SU-DHL-6 (cell line): ENCODE data around the gene MDFIC.

ENCODE experiments used
- H2AFZ ChIP-seq: fragments of 200-600 bp; sonication (generic); 2 replicates; pipeline ENCODE4 v1.6.1; 2014; ENCODE audit warnings: low read depth, mild to moderate bottlenecking, moderate library complexity, mixed read lengths, antibody characterized with exemption, low read length; ENCODE audit not compliant: severe bottlenecking
- H3F3A ChIP-seq: fragments of 200-600 bp; shearing (Covaris generic); 2 replicates; pipeline ENCODE4 v1.6.0; 2016; ENCODE audit warnings: antibody characterized with exemption, mild to moderate bottlenecking; ENCODE audit not compliant: insufficient read depth
- H3K27ac ChIP-seq: fragments of 200-600 bp; sonication (generic); 2 replicates; pipeline ENCODE4 v1.5.1; 2016; ENCODE audit warnings: low read depth, mild to moderate bottlenecking, low read length, moderate library complexity, mixed read lengths
- H3K27me3 ChIP-seq: fragments of 200-600 bp; sonication (generic), shearing (Covaris generic); 2 replicates; pipeline ENCODE4 v1.6.0; 2014; ENCODE audit warnings: mild to moderate bottlenecking, low read length
- H3K36me3 ChIP-seq: fragments of 200-600 bp; sonication (generic); 2 replicates; pipeline ENCODE4 v1.6.1; 2014; ENCODE audit warnings: mild to moderate bottlenecking, low read length, mixed read lengths
- H3K4me2 ChIP-seq: fragments of 300-600, 200-600 bp; shearing (Covaris generic), sonication (generic); 2 replicates; pipeline ENCODE4 v1.6.0; 2014; ENCODE audit warnings: low read length, low read depth, mild to moderate bottlenecking; ENCODE audit not compliant: poor library complexity, severe bottlenecking
- H3K4me3 ChIP-seq: fragments of 200-600 bp; sonication (generic); 2 replicates; pipeline ENCODE4 v1.5.1; 2014; ENCODE audit warnings: antibody characterized with exemption, low read length, mild to moderate bottlenecking, mixed read lengths; ENCODE audit not compliant: insufficient read depth, poor library complexity, severe bottlenecking
- H3K79me2 ChIP-seq: fragments of 200-600 bp; sonication (generic); 2 replicates; pipeline ENCODE4 v1.6.1; 2014; ENCODE audit warnings: mild to moderate bottlenecking, low read length, moderate library complexity; ENCODE audit not compliant: insufficient read depth
- H3K9ac ChIP-seq: fragments of 200-600 bp; sonication (generic); 2 replicates; pipeline ENCODE4 v1.7.0; 2014; ENCODE audit warnings: mild to moderate bottlenecking, low read length
- H3K9me2 ChIP-seq: fragments of 200-600 bp; sonication (generic); replicated peaks from 2 replicates; pipeline ENCODE4 v1.6.1; 2014; ENCODE audit warnings: low read length; ENCODE audit not compliant: insufficient read depth
- H3K9me3 ChIP-seq: fragments of 200-600 bp; sonication (generic); 2 replicates; pipeline ENCODE4 v1.6.1; 2014; ENCODE audit warnings: low read length, mixed read lengths; ENCODE audit not compliant: insufficient read depth
- H4K20me1 ChIP-seq: fragments of 200-600 bp; sonication (generic); 2 replicates; pipeline ENCODE4 v1.6.1; 2014; ENCODE audit warnings: low read depth, mild to moderate bottlenecking, antibody characterized with exemption, low read length, moderate library complexity, mixed read lengths
- EZH2phosphoT487 ChIP-seq: fragments of 200-600 bp; sonication (generic), shearing (Covaris generic); conservative IDR thresholded peaks from 2 replicates; pipeline ENCODE4 v1.6.1; 2018; ENCODE audit warnings: mild to moderate bottlenecking, antibody characterized with exemption, low read length, moderate library complexity, mixed read lengths
- TF ChIP-seq, protein P1 (sequence below): fragments of 200-600 bp; sonication (generic); IDR thresholded peaks from one replicate; pipeline ENCODE4 v1.5.1; 2017; ENCODE audit warnings: antibody characterized with exemption, mild to moderate bottlenecking, low read length, moderate library complexity; ENCODE audit not compliant: insufficient read depth, poor library complexity, severe bottlenecking

MDFIC gene

DNA sequence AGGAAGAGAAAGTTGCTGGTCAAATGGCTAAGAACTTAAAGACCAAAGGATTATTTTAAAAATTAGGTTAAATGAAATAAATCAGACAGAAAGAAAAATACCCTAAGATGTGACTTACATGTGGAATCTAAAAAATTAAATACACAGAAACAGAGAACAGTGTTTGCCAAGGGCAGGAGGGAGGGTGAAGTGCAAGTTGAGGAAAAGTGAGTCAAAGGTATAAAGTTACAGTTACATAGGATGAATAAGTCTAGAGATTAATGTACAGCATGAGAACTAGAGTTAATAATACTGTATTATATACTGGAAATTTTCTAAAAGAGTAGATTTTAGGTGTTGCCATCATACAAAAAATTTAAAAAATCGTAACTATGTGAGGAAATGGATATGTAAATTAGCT is 146.3 kb downstream of the MDFIC start:
- TF ChIP-seq, protein P1, sequence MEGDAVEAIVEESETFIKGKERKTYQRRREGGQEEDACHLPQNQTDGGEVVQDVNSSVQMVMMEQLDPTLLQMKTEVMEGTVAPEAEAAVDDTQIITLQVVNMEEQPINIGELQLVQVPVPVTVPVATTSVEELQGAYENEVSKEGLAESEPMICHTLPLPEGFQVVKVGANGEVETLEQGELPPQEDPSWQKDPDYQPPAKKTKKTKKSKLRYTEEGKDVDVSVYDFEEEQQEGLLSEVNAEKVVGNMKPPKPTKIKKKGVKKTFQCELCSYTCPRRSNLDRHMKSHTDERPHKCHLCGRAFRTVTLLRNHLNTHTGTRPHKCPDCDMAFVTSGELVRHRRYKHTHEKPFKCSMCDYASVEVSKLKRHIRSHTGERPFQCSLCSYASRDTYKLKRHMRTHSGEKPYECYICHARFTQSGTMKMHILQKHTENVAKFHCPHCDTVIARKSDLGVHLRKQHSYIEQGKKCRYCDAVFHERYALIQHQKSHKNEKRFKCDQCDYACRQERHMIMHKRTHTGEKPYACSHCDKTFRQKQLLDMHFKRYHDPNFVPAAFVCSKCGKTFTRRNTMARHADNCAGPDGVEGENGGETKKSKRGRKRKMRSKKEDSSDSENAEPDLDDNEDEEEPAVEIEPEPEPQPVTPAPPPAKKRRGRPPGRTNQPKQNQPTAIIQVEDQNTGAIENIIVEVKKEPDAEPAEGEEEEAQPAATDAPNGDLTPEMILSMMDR: no peak
- no peak for TF ChIP-seq EZH2phosphoT487
- Histone ChIP-seq H3K27me3 (no peaks in the 10 kb centered on the region), H3K9ac (no peak overlapping the region)

More for the DNA sequence above, 146.3 kb downstream of the MDFIC start:
- Histone ChIP-seq H3F3A (no peaks in the 10 kb centered on the region), H2AFZ (no peak overlapping the region), H3K27ac (no peak overlapping the region), H3K36me3 (no peaks in the 10 kb centered on the region), H3K9me3 (no peaks in the 10 kb centered on the region), H3K4me3 (no peak overlapping the region), H4K20me1 (no peaks in the 10 kb centered on the region), H3K79me2 (no peaks in the 10 kb centered on the region), H3K9me2 (no peaks in the 10 kb centered on the region), H3K4me2 (no peak overlapping the region)
